ENCODE results near the gene MYH7B. TPM values are rescaled to one million over a fixed set of nuclear protein-coding genes. Genes with fewer than 3 reads are reported as not detected.

MYH7B gene
- total RNA-seq, 4 donors from 2014 or later, result 0.07 to 0.78 (median 0.16) TPM

GRCh38 chr20:34931771-34932170 lies 23.9 kb upstream of the MYH7B start:
- Histone ChIP-seq H3K4me1 (no peaks in the 10 kb centered on the region), H3K9me3 (no peaks in the 10 kb centered on the region), H3K36me3 (peaks cover 0 to 90% of the 10 kb centered on the region in 2 donors), H3K4me3 (no peak overlapping the region), H3K27me3 (no peaks in the 10 kb centered on the region), H3K27ac (no peak overlapping the region)
- no peak for TF ChIP-seq CTCF (IDR thresholded peaks at IDR 0.05)
- TF ChIP-seq POLR2A (IDR thresholded peaks at IDR 0.05), result no peak
- TF ChIP-seq POLR2AphosphoS5 (IDR thresholded peaks at IDR 0.05), result no peak
- no peak for TF ChIP-seq EP300 (IDR thresholded peaks at IDR 0.05)
- ATAC-seq, result no peak
- WGBS, 2 donors (ENCODE audit: low coverage in 1 of 2), result 93 to 100% methylated on average over 1 to 2 of the region's 7 CpGs

- Histone ChIP-seq H3K36me3 (peaks cover 0 to 64% of the 10 kb centered on the region in 2 donors), H3K4me3 (no peak overlapping the region), H3K9me3 (no peaks in the 10 kb centered on the region), H3K27me3 (no peaks in the 10 kb centered on the region), H3K4me1 (peaks cover 0 to 25% (median 0%) of the 10 kb centered on the region in 3 donors), H3K27ac (peak overlapping the region; percentile 9 to 71 (median 45))
- TF ChIP-seq EP300 (IDR thresholded peaks at IDR 0.05) (no peak), POLR2AphosphoS5 (IDR thresholded peaks at IDR 0.05) (peak; percentile 62)
- ATAC-seq, result peak; percentile 85
- 37 to 43% methylated on average over 3 to 4 of the region's 14 CpGs for WGBS, 2 donors (ENCODE audit: low coverage in 1 of 2)
Measured at GRCh38 chr20:34938466-34939163, 17.1 kb upstream of the MYH7B start.

- no peak overlapping the region for H3K4me3 ChIP-seq
- TF ChIP-seq CTCF (IDR thresholded peaks at IDR 0.05) (no peak), POLR2A (IDR thresholded peaks at IDR 0.05) (no peak), POLR2AphosphoS5 (IDR thresholded peaks at IDR 0.05) (no peak), EP300 (IDR thresholded peaks at IDR 0.05) (no peak)
- ATAC-seq, result no peak
- H3K27ac ChIP-seq, result peak overlapping the region in 1 of 4 donors; percentile 71
- H3K9me3 ChIP-seq, result no peaks in the 10 kb centered on the region
- peaks cover 0 to 25% (median 0%) of the 10 kb centered on the region in 3 donors for H3K4me1 ChIP-seq
- H3K27me3 ChIP-seq, result no peaks in the 10 kb centered on the region
- H3K36me3 ChIP-seq, result peaks cover 0 to 70% of the 10 kb centered on the region in 2 donors
- WGBS, 2 donors (ENCODE audit: low coverage in 1 of 2), result 86% methylated on average over 1 of the region's 1 CpG; no CpG with 5 or more reads in 1 of the 2 donors
Measured at GRCh38 chr20:34940081-34940481, 15.6 kb upstream of the MYH7B start.

GRCh38 chr20:34941226-34941625 lies 14.4 kb upstream of the MYH7B start:
- H3K27ac ChIP-seq, result no peak overlapping the region

DNA sequence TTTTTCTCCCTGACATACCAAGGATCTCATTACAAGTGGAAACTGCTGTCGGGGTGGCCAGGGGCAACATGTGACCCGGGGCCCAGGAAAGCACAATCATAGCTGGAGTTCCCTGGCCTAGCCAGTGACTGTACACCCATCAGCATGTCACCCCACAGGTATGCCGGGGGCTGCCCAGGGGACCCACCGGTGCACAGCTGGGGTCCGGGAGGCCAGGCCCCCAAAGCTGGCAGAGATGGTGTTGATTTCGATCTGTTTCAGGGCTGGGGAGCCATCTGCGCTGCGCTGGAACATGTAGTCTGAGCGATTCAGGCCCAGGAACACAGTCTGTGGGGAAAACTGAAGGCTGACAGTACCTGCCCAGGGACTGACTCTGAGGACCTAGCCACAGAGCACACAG lies 13.4 kb upstream of the MYH7B start:
- Histone ChIP-seq H3K4me3 (no peak overlapping the region), H3K27ac (no peak overlapping the region), H3K36me3 (peaks cover 0 to 50% of the 10 kb centered on the region in 2 donors), H3K4me1 (peaks cover 0 to 40% (median 4%) of the 10 kb centered on the region in 3 donors), H3K27me3 (no peaks in the 10 kb centered on the region), H3K9me3 (no peaks in the 10 kb centered on the region)
- ATAC-seq, result no peak
- no peak for TF ChIP-seq POLR2AphosphoS5 (IDR thresholded peaks at IDR 0.05)
- TF ChIP-seq POLR2A (IDR thresholded peaks at IDR 0.05), result no peak
- TF ChIP-seq EP300 (IDR thresholded peaks at IDR 0.05), result no peak
- TF ChIP-seq CTCF (IDR thresholded peaks at IDR 0.05), result no peak
- 100% methylated on average over 1 of the region's 9 CpGs for WGBS, 2 donors (ENCODE audit: low coverage in 1 of 2)

More at GRCh38 chr20:34941226-34941625, 14.4 kb upstream of the MYH7B start:
- Histone ChIP-seq H3K4me1 (peaks cover 0 to 36% (median 4%) of the 10 kb centered on the region in 3 donors), H3K36me3 (peaks cover 0 to 59% of the 10 kb centered on the region in 2 donors), H3K9me3 (no peaks in the 10 kb centered on the region), H3K27me3 (no peaks in the 10 kb centered on the region), H3K4me3 (no peak overlapping the region)
- 90 to 91% methylated on average over 3 to 4 of the region's 4 CpGs for WGBS, 2 donors (ENCODE audit: low coverage in 1 of 2)
- no peak for ATAC-seq
- TF ChIP-seq EP300 (IDR thresholded peaks at IDR 0.05), result no peak
- no peak for TF ChIP-seq POLR2A (IDR thresholded peaks at IDR 0.05)
- no peak for TF ChIP-seq CTCF (IDR thresholded peaks at IDR 0.05)
- TF ChIP-seq POLR2AphosphoS5 (IDR thresholded peaks at IDR 0.05), result no peak

Data from gastroesophageal sphincter (tissue), 4 donors.